GM23248 (cell line): ENCODE data around the gene TTC22. TPM values are rescaled to one million over a fixed set of nuclear protein-coding genes. Genes with fewer than 3 reads are reported as not detected.

Experiments
- DNase-seq: peaks from one replicate; pipeline ENCODE4 v3.0.0-alpha.2; 2015
- H2AFZ ChIP-seq: fragments of 200-600 bp; sonication (generic); 2 replicates; pipeline ENCODE4 v1.6.1; 2016; ENCODE audit warnings: antibody characterized with exemption
- H3F3A ChIP-seq: fragments of 200-600 bp; sonication (generic); 2 replicates; pipeline ENCODE4 v1.6.1; 2016; ENCODE audit warnings: mild to moderate bottlenecking, antibody characterized with exemption, mixed run types; ENCODE audit not compliant: insufficient read depth
- H3K27ac ChIP-seq: fragments of 200-600 bp; sonication (generic); 2 replicates; pipeline ENCODE4 v1.5.1; 2016; ENCODE audit warnings: mild to moderate bottlenecking
- H3K27me3 ChIP-seq: fragments of 200-600 bp; sonication (generic); replicated peaks from 2 replicates; pipeline ENCODE4 v1.6.1; 2016; ENCODE audit warnings: mild to moderate bottlenecking; ENCODE audit not compliant: insufficient read depth
- H3K36me3 ChIP-seq: fragments of 200-600 bp; sonication (generic); 2 replicates; pipeline ENCODE4 v1.6.1; 2016; ENCODE audit warnings: low read depth, mild to moderate bottlenecking
- H3K4me1 ChIP-seq: fragments of 200-600 bp; sonication (generic); 2 replicates; pipeline ENCODE4 v1.6.1; 2016; ENCODE audit warnings: mild to moderate bottlenecking; ENCODE audit not compliant: insufficient read depth
- H3K4me2 ChIP-seq: fragments of 200-600 bp; sonication (generic); one replicate; pipeline ENCODE4 v1.6.1; 2016; ENCODE audit warnings: mild to moderate bottlenecking; ENCODE audit not compliant: unreplicated experiment
- H3K4me3 ChIP-seq: fragments of 200-600 bp; sonication (generic); 2 replicates; pipeline ENCODE4 v1.5.1; 2016; ENCODE audit warnings: mild to moderate bottlenecking
- H3K79me2 ChIP-seq: fragments of 200-600 bp; sonication (generic); 2 replicates; pipeline ENCODE4 v1.6.1; 2016; ENCODE audit warnings: mild to moderate bottlenecking; ENCODE audit not compliant: insufficient read depth
- H3K9ac ChIP-seq: fragments of 200-600 bp; sonication (generic); 2 replicates; pipeline ENCODE4 v1.6.1; 2016; ENCODE audit warnings: mild to moderate bottlenecking
- H3K9me2 ChIP-seq: fragments of 200-600 bp; sonication (generic); 2 replicates; pipeline ENCODE4 v1.6.1; 2016; ENCODE audit warnings: mixed run types, mild to moderate bottlenecking, moderate library complexity; ENCODE audit not compliant: insufficient read depth
- H3K9me3 ChIP-seq: fragments of 200-600 bp; sonication (generic); one replicate; pipeline ENCODE4 v1.6.1; 2017; ENCODE audit warnings: low read depth
- H4K20me1 ChIP-seq: fragments of 200-600 bp; sonication (generic); 2 replicates; pipeline ENCODE4 v1.6.0; 2016; ENCODE audit not compliant: insufficient read depth
- EZH2 ChIP-seq: fragments of 200-600 bp; sonication (generic); IDR thresholded peaks from 2 replicates; pipeline ENCODE4 v1.6.1; 2018; ENCODE audit warnings: antibody characterized with exemption, mild to moderate bottlenecking; ENCODE audit not compliant: insufficient read depth, poor library complexity, severe bottlenecking
- EZH2phosphoT487 ChIP-seq: fragments of 200-600 bp; sonication (generic); IDR thresholded peaks from 2 replicates; pipeline ENCODE4 v1.6.1; 2018; ENCODE audit warnings: antibody characterized with exemption, moderate library complexity, mild to moderate bottlenecking, low read depth; ENCODE audit not compliant: insufficient read depth
- WGBS, 2 experiments: methylation state at CpG; one replicate each; pipeline ENCODE4 v1.1.6; 2015 to 2017; ENCODE audit warnings: low lambda C conversion rate in 2 of 2, low coverage in 1 of 2; ENCODE audit errors: missing lambda C conversion rate in 2 of 2; 5-methylcytosine and 5-hydroxymethylcytosine counted together
- in situ Hi-C: fragments of 300-500 bp; cut with MboI; formaldehyde crosslinking; loops from 2 replicates; pipeline ENCODE4 v1.15.0; 2020
- polyA plus RNA-seq: library from polyadenylated mRNA; unstranded; fragments of >200 nt; fragmentation: Nextera tagmentation; extraction: Ambion mirVana; gene quantifications from 2 replicates; pipeline ENCODE4 v1.2.1, GENCODE V29; 2016
- total RNA-seq: library from RNA; depleted of rRNA; stranded (reverse); fragments of >200 nt; shearing (Covaris generic); gene quantifications from 2 replicates; pipeline ENCODE4 v1.2.3, GENCODE V29; 2014

The TTC22 gene
- total and polyA plus RNA-seq, 2 experiments from 2014 or later, result not detected

GRCh38 chr1:54743416-54744226 lies 57.5 kb downstream of the TTC22 start:
- TF ChIP-seq EZH2phosphoT487 (no peak), EZH2 (no peak)
- Histone ChIP-seq H3K27ac (no peak overlapping the region), H2AFZ (no peak overlapping the region), H3K4me3 (no peak overlapping the region), H3F3A (no peaks in the 10 kb centered on the region), H3K27me3 (no peaks in the 10 kb centered on the region), H3K9ac (no peak overlapping the region), H3K9me2 (no peaks in the 10 kb centered on the region), H3K79me2 (no peaks in the 10 kb centered on the region), H4K20me1 (no peaks in the 10 kb centered on the region), H3K36me3 (peaks cover 11% of the 10 kb centered on the region), H3K9me3 (no peaks in the 10 kb centered on the region), H3K4me2 (no peak overlapping the region), H3K4me1 (no peaks in the 10 kb centered on the region)
- in situ Hi-C loops, result no loop called here
- no peak for DNase-seq
- WGBS, 2 experiments, result 84% methylated on average over 12 of the region's 12 CpGs

GRCh38 chr1:54742282-54742681 lies 58.8 kb downstream of the TTC22 start:
- TF ChIP-seq EZH2 (no peak), EZH2phosphoT487 (no peak)
- Histone ChIP-seq H3K4me3 (no peak overlapping the region), H2AFZ (no peak overlapping the region), H3K4me1 (no peaks in the 10 kb centered on the region), H3K9me2 (no peaks in the 10 kb centered on the region), H3K79me2 (no peaks in the 10 kb centered on the region), H3K4me2 (no peak overlapping the region), H3K27ac (no peak overlapping the region), H3K27me3 (no peaks in the 10 kb centered on the region), H3K36me3 (peaks cover 14% of the 10 kb centered on the region), H3K9me3 (no peaks in the 10 kb centered on the region), H3F3A (no peaks in the 10 kb centered on the region), H4K20me1 (no peaks in the 10 kb centered on the region), H3K9ac (no peak overlapping the region)
- in situ Hi-C loops, result no loop called here
- peak; percentile 21 for DNase-seq
- WGBS, 2 experiments, result 62 to 68% methylated on average over 4 of the region's 4 CpGs

GRCh38 chr1:54741531-54741930 lies 59.6 kb downstream of the TTC22 start:
- H3K79me2 ChIP-seq, result no peaks in the 10 kb centered on the region
- no peak overlapping the region for H3K27ac ChIP-seq
- H3K9ac ChIP-seq, result no peak overlapping the region
- 95 to 98% methylated on average over 4 of the region's 4 CpGs for WGBS, 2 experiments
- H3K36me3 ChIP-seq, result peaks cover 14% of the 10 kb centered on the region
- no peaks in the 10 kb centered on the region for H3K9me3 ChIP-seq
- no peak overlapping the region for H3K4me3 ChIP-seq
- H3K4me1 ChIP-seq, result no peaks in the 10 kb centered on the region
- no peak for DNase-seq
- no peaks in the 10 kb centered on the region for H4K20me1 ChIP-seq
- no peaks in the 10 kb centered on the region for H3K9me2 ChIP-seq
- H3K27me3 ChIP-seq, result no peaks in the 10 kb centered on the region
- no peak overlapping the region for H3K4me2 ChIP-seq
- no peak overlapping the region for H2AFZ ChIP-seq
- in situ Hi-C loops, result no loop called here
- no peaks in the 10 kb centered on the region for H3F3A ChIP-seq
- TF ChIP-seq EZH2phosphoT487 (no peak), EZH2 (no peak)

- DNase-seq, result no peak
These were observed 62.9 kb downstream of the TTC22 start for GRCh38 chr1:54738244-54738643.

More at GRCh38 chr1:54738244-54738643, 62.9 kb downstream of the TTC22 start:
- Histone ChIP-seq H3K9me2 (no peaks in the 10 kb centered on the region), H3K27ac (no peak overlapping the region), H3K9ac (no peak overlapping the region), H3K4me1 (no peaks in the 10 kb centered on the region), H3K4me2 (no peak overlapping the region), H3K79me2 (no peaks in the 10 kb centered on the region), H3F3A (no peaks in the 10 kb centered on the region), H3K27me3 (no peaks in the 10 kb centered on the region), H3K36me3 (peaks cover 29% of the 10 kb centered on the region), H2AFZ (no peak overlapping the region), H3K9me3 (no peaks in the 10 kb centered on the region), H4K20me1 (no peaks in the 10 kb centered on the region), H3K4me3 (no peak overlapping the region)
- WGBS, 2 experiments, result 82 to 83% methylated on average over 6 of the region's 6 CpGs
- in situ Hi-C loops, result no loop called here
- no peak for TF ChIP-seq EZH2phosphoT487
- TF ChIP-seq EZH2, result no peak
